HEK293 (cell line): ENCODE measurements around the gene PIK3R1.

Source experiments
- CTCF ChIP-seq: fragments of 450-650 bp; formaldehyde crosslinking; IDR thresholded peaks from 2 replicates; pipeline ENCODE4 v1.5.1; 2016; ENCODE audit warnings: missing biosample characterization, missing genetic modification characterization
- EGR2 ChIP-seq: fragments of 450-650 bp; formaldehyde crosslinking; IDR thresholded peaks from 2 replicates; pipeline ENCODE4 v1.5.1; 2016; ENCODE audit warnings: low read depth, missing biosample characterization, missing genetic modification characterization
- ZFP3 ChIP-seq: fragments of 450-650 bp; formaldehyde crosslinking; IDR thresholded peaks from 2 replicates; pipeline ENCODE4 v1.5.1; 2016; ENCODE audit warnings: low read depth, missing biosample characterization, missing genetic modification characterization
- ZNF341 ChIP-seq: fragments of 450-650 bp; formaldehyde crosslinking; IDR thresholded peaks from 2 replicates; pipeline ENCODE4; 2016; ENCODE audit warnings: low read depth, missing biosample characterization, missing genetic modification characterization

GRCh38 chr5:68319706-68320412, 104.3 kb downstream of the PIK3R1 start:
- no peak for TF ChIP-seq ZFP3 (tag by site-specific recombination)
- no peak for TF ChIP-seq CTCF (tag by site-specific recombination)
- no peak for TF ChIP-seq EGR2 (tag by site-specific recombination)
- TF ChIP-seq ZNF341 (tag by site-specific recombination), result no peak
